DND-41 (cell line): Measurements from ENCODE around the gene HOXC11.

Experiments
- ATAC-seq: fragments of 200-7000 bp; cut with Tn5 transposase; 3 replicates; pipeline ENCODE4 v1.9.1; 2021; ENCODE audit warnings: low read depth; ENCODE audit not compliant: insufficient read depth
- DNase-seq: peaks from one replicate; pipeline ENCODE4 v3.0.0-alpha.2; 2020
- H2AFZ ChIP-seq: 2 replicates; pipeline ENCODE4 v1.6.0; 2012; ENCODE audit warnings: low read depth, low read length
- H3K27ac ChIP-seq: 2 replicates; pipeline ENCODE4 v1.5.1; 2012; ENCODE audit warnings: low read length, inconsistent platforms
- H3K27me3 ChIP-seq: fragments of 200-600 bp; sonication (generic); 2 replicates; pipeline ENCODE4 v1.6.0; 2012; ENCODE audit warnings: low read length, mild to moderate bottlenecking, inconsistent platforms; ENCODE audit not compliant: insufficient read depth, poor library complexity
- H3K36me3 ChIP-seq: 2 replicates; pipeline ENCODE4 v1.5.1; 2012; ENCODE audit warnings: low read length, inconsistent platforms; ENCODE audit not compliant: insufficient read depth
- H3K4me1 ChIP-seq: 2 replicates; pipeline ENCODE4 v1.5.1; 2012; ENCODE audit warnings: mild to moderate bottlenecking, low read length; ENCODE audit not compliant: insufficient read depth
- H3K4me2 ChIP-seq: 2 replicates; pipeline ENCODE4 v1.6.0; 2012; ENCODE audit warnings: mild to moderate bottlenecking, moderate library complexity, low read length, inconsistent platforms; ENCODE audit not compliant: insufficient read depth
- H3K4me3 ChIP-seq, 2 experiments: fragments of 200-600 bp in 1 of 2; shearing (Covaris generic) in 1 of 2; 2 replicates each; pipeline ENCODE4 v1.5.1; 2012 to 2016; ENCODE audit warnings: inconsistent platforms in 2 of 2, low read length in 2 of 2, mild to moderate bottlenecking in 2 of 2, low read depth in 1 of 2, moderate library complexity in 1 of 2
- H3K79me2 ChIP-seq: 2 replicates; pipeline ENCODE4 v1.6.0; 2012; ENCODE audit warnings: low read length, inconsistent platforms; ENCODE audit not compliant: insufficient read depth
- H3K9ac ChIP-seq: 2 replicates; pipeline ENCODE4 v1.6.0; 2012; ENCODE audit warnings: low read depth, mild to moderate bottlenecking, inconsistent platforms, low read length, moderate library complexity
- H3K9me3 ChIP-seq: 2 replicates; pipeline ENCODE4 v1.5.1; 2012; ENCODE audit warnings: low read length, moderate library complexity, mild to moderate bottlenecking, inconsistent platforms; ENCODE audit not compliant: insufficient read depth, severe bottlenecking
- H4K20me1 ChIP-seq: 2 replicates; pipeline ENCODE4 v1.6.0; 2012; ENCODE audit warnings: low read length; ENCODE audit not compliant: insufficient read depth
- CTCF ChIP-seq: IDR thresholded peaks from 2 replicates; pipeline ENCODE4 v1.5.1; 2012; ENCODE audit warnings: borderline replicate concordance, low read length, moderate library complexity, mild to moderate bottlenecking; ENCODE audit not compliant: poor library complexity, severe bottlenecking; ENCODE audit errors: extremely low read depth
- EZH2 ChIP-seq: IDR thresholded peaks from 3 replicates; pipeline ENCODE4 v1.6.1; 2012; ENCODE audit warnings: borderline replicate concordance, low read depth, mild to moderate bottlenecking, moderate library complexity, low read length, inconsistent platforms; ENCODE audit not compliant: severe bottlenecking

The HOXC11 gene

GRCh38 chr12:53980802-53981496 is 8.0 kb downstream of the HOXC11 start:
- no peak overlapping the region for H3K27ac ChIP-seq
- no peaks in the 10 kb centered on the region for H3K9me3 ChIP-seq
- H3K36me3 ChIP-seq = no peaks in the 10 kb centered on the region
- no peaks in the 10 kb centered on the region for H3K79me2 ChIP-seq
- no peak overlapping the region for H2AFZ ChIP-seq
- DNase-seq (peak; percentile 38), ATAC-seq (peak; percentile 71)
- H3K4me2 ChIP-seq = no peak overlapping the region
- peaks cover 5% of the 10 kb centered on the region for H3K4me1 ChIP-seq
- H3K4me3 ChIP-seq = no peak overlapping the region
- H4K20me1 ChIP-seq = no peaks in the 10 kb centered on the region
- TF ChIP-seq EZH2 (no peak), CTCF (no peak)
- H3K27me3 ChIP-seq = peaks cover 66% of the 10 kb centered on the region
- H3K9ac ChIP-seq = no peak overlapping the region

GRCh38 chr12:53981634-53982565 is 9.0 kb downstream of the HOXC11 start:
- no peaks in the 10 kb centered on the region for H3K36me3 ChIP-seq
- ATAC-seq (no peak), DNase-seq (no peak)
- H3K4me2 ChIP-seq = no peak overlapping the region
- H3K4me3 ChIP-seq = no peak overlapping the region
- peaks cover 5% of the 10 kb centered on the region for H3K4me1 ChIP-seq
- H3K27me3 ChIP-seq = peaks cover 74% of the 10 kb centered on the region
- no peak overlapping the region for H2AFZ ChIP-seq
- no peak overlapping the region for H3K27ac ChIP-seq
- H4K20me1 ChIP-seq = no peaks in the 10 kb centered on the region
- H3K9ac ChIP-seq = no peak overlapping the region
- TF ChIP-seq CTCF (no peak), EZH2 (no peak)
- H3K79me2 ChIP-seq = no peaks in the 10 kb centered on the region
- H3K9me3 ChIP-seq = no peaks in the 10 kb centered on the region

- Histone ChIP-seq H3K27ac (no peak overlapping the region), H3K79me2 (no peaks in the 10 kb centered on the region), H3K4me3 (no peak overlapping the region), H3K36me3 (no peaks in the 10 kb centered on the region), H4K20me1 (no peaks in the 10 kb centered on the region), H3K27me3 (peaks cover 77% of the 10 kb centered on the region), H3K4me2 (no peak overlapping the region), H2AFZ (no peak overlapping the region), H3K4me1 (peaks cover 3% of the 10 kb centered on the region), H3K9me3 (no peaks in the 10 kb centered on the region), H3K9ac (no peak overlapping the region)
- DNase-seq (no peak), ATAC-seq (no peak)
- no peak for TF ChIP-seq EZH2
- TF ChIP-seq CTCF = no peak
Measured at GRCh38 chr12:53982648-53983567, 10.0 kb downstream of the HOXC11 start.
